GM18870 (cell line): Measurements from ENCODE around the gene MGAT4B.

Experiments
- ATAC-seq: cut with Tn5 transposase; IDR thresholded peaks from one replicate; pipeline ENCODE4 v1.9.1; 2021; ENCODE audit warnings: moderate library complexity; ENCODE audit not compliant: unreplicated experiment

Gene MGAT4B

GRCh38 chr5:179773686-179774040, 33.0 kb downstream of the MGAT4B start:
- ATAC-seq, result no peak

GRCh38 chr5:179772351-179772750, 34.3 kb downstream of the MGAT4B start:
- ATAC-seq, result no peak

- no peak for ATAC-seq
Measured at GRCh38 chr5:179771311-179771895, 35.3 kb downstream of the MGAT4B start.

GRCh38 chr5:179769796-179770195, 36.9 kb downstream of the MGAT4B start:
- no peak for ATAC-seq

- no peak for ATAC-seq
Measured at GRCh38 chr5:179769271-179769670, 37.4 kb downstream of the MGAT4B start.

GRCh38 chr5:179768326-179769085, 38.2 kb downstream of the MGAT4B start:
- no peak for ATAC-seq

GRCh38 chr5:179767496-179768100, 39.1 kb downstream of the MGAT4B start:
- no peak for ATAC-seq

- no peak for ATAC-seq
Measured at GRCh38 chr5:179766726-179767455, 39.8 kb downstream of the MGAT4B start.

GRCh38 chr5:179766021-179766725, 40.5 kb downstream of the MGAT4B start:
- no peak for ATAC-seq

- ATAC-seq, result no peak
Measured at GRCh38 chr5:179765400-179765799, 41.3 kb downstream of the MGAT4B start.

- no peak for ATAC-seq
Measured at GRCh38 chr5:179764056-179764455, 42.6 kb downstream of the MGAT4B start.

- ATAC-seq, result no peak
Measured at GRCh38 chr5:179763215-179763945, 43.3 kb downstream of the MGAT4B start.

- ATAC-seq, result no peak
Measured at GRCh38 chr5:179762781-179763176, 43.9 kb downstream of the MGAT4B start.

- no peak for ATAC-seq
Measured at GRCh38 chr5:179762079-179762780, 44.4 kb downstream of the MGAT4B start.

GRCh38 chr5:179759581-179760551, 46.8 kb downstream of the MGAT4B start:
- peak; percentile 55 for ATAC-seq

GRCh38 chr5:179758955-179759354, 47.7 kb downstream of the MGAT4B start:
- ATAC-seq, result no peak

- no peak for ATAC-seq
Measured at GRCh38 chr5:179755022-179755421, 51.6 kb downstream of the MGAT4B start.

- ATAC-seq, result no peak
Measured at GRCh38 chr5:179753971-179754370, 52.7 kb downstream of the MGAT4B start.
